VCaP (cell line): ENCODE data around the gene LYPD4.

Source experiments
- H3K27ac ChIP-seq: fragments of 450-650 bp; 2 replicates; pipeline ENCODE4 v1.5.1; 2017
- TF ChIP-seq, protein P1 (sequence below): fragments of 450-650 bp; conservative IDR thresholded peaks from 2 replicates; pipeline ENCODE4 v1.5.1; 2017; ENCODE audit warnings: mild to moderate bottlenecking, moderate library complexity

Gene LYPD4

DNA sequence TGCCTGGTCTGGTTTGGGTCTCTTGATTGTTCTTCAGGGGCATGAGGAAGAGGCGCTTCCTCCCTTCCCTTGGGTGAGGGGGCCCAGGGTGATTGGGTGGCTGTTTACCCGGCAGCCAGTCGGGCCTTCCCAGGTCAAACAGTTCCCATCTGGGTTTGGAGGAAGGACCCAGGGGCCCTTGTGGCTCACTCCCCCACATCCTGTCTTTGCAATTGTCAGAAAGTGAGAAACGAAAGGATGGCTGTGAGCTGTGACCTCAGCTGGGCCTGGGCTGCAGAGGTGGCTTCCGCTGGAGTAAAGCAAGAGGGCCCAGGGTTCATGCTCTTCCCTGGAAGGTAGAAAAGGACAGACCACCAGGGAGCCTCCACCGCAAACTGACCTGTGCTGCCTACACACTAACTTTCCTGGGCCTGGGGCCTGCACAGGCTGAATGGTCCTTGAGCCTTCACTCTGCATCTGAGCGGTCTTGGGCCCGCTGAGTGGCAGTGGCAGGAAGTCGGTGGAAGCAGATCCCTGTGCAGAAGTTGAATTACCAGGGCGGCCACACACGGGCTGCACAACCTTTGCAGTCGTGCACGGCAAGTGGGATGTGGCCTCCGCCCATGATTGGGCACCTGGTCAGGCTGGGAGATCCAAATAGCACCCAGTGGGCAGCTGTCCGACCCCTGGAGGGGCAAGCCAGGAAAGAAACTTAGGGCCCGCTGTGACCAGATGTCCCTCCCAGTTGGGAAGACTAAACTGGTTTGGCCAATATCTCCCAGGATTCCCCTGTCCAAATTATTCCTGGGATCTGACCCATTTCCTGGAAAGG, 27.3 kb upstream of the LYPD4 start:
- TF ChIP-seq, protein P1, sequence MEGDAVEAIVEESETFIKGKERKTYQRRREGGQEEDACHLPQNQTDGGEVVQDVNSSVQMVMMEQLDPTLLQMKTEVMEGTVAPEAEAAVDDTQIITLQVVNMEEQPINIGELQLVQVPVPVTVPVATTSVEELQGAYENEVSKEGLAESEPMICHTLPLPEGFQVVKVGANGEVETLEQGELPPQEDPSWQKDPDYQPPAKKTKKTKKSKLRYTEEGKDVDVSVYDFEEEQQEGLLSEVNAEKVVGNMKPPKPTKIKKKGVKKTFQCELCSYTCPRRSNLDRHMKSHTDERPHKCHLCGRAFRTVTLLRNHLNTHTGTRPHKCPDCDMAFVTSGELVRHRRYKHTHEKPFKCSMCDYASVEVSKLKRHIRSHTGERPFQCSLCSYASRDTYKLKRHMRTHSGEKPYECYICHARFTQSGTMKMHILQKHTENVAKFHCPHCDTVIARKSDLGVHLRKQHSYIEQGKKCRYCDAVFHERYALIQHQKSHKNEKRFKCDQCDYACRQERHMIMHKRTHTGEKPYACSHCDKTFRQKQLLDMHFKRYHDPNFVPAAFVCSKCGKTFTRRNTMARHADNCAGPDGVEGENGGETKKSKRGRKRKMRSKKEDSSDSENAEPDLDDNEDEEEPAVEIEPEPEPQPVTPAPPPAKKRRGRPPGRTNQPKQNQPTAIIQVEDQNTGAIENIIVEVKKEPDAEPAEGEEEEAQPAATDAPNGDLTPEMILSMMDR: no peak
- H3K27ac ChIP-seq: no peak overlapping the region; the same call in 1 of the 2 replicates

GRCh38 chr19:41870401-41870873, 26.0 kb upstream of the LYPD4 start:
- H3K27ac ChIP-seq: peak overlapping the region; percentile 99; the same call in 1 of the 2 replicates
- TF ChIP-seq, protein P1: no peak

GRCh38 chr19:41869374-41869955, 25.0 kb upstream of the LYPD4 start:
- H3K27ac ChIP-seq: peak overlapping the region; percentile 99; the same call in 1 of the 2 replicates
- TF ChIP-seq, protein P1: no peak

DNA sequence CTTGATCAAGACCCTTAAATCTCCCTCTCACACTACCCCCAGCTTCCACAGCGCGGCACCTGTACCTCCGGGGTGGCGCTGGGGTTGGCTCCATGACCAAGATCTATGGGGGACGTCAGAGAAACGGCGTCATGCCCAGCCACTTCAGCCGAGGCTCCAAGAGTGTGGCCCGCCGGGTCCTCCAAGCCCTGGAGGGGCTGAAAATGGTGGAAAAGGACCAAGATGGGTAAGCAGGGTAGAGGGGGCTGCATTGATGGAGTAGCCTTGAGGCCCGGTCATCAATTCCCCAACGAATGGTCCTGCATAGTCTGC, 24.5 kb upstream of the LYPD4 start:
- H3K27ac ChIP-seq: peak overlapping the region; percentile 99
- TF ChIP-seq, protein P1: no peak

- H3K27ac ChIP-seq: peak overlapping the region; percentile 99
- TF ChIP-seq, protein P1: no peak
Observed at GRCh38 chr19:41868120-41868988, 23.9 kb upstream of the LYPD4 start.

GRCh38 chr19:41866284-41866683, 21.8 kb upstream of the LYPD4 start:
- TF ChIP-seq, protein P1: no peak
- H3K27ac ChIP-seq: peak overlapping the region; percentile 99

- TF ChIP-seq, protein P1: no peak
- H3K27ac ChIP-seq: peak overlapping the region; percentile 99
Observed at GRCh38 chr19:41864374-41864773, 19.9 kb upstream of the LYPD4 start.
